ENCODE data around the gene KRT78.

Gene KRT78

GRCh38 chr12:52788876-52789636 is 59.7 kb downstream of the KRT78 start:
- no peak overlapping the region for H3K4me3 ChIP-seq (replicated peaks; ENCODE audit: low read depth, low read length)
- TF ChIP-seq CTCF (IDR thresholded peaks at IDR 0.05; ENCODE audit: low read length, missing control alignments) = no peak
- DNase-seq (ENCODE audit: low read depth) = no peak

- no peak for TF ChIP-seq CTCF (IDR thresholded peaks at IDR 0.05; ENCODE audit: low read length, missing control alignments)
- no peak overlapping the region for H3K4me3 ChIP-seq (replicated peaks; ENCODE audit: low read depth, low read length)
Measured at GRCh38 chr12:52788192-52788875, 60.5 kb downstream of the KRT78 start.

More at GRCh38 chr12:52788192-52788875, 60.5 kb downstream of the KRT78 start:
- no peak for DNase-seq (ENCODE audit: low read depth)
